GM18508 (cell line): ENCODE measurements around the gene UNC79.
"Not testable (repeated sequence)": the region's sequence is repeated elsewhere in the genome, so short reads cannot be mapped to it uniquely, and the experiment has no call there.

ENCODE experiments used
- ATAC-seq: cut with Tn5 transposase; IDR thresholded peaks from one replicate; pipeline ENCODE4 v1.9.1; 2021; ENCODE audit warnings: moderate number of reproducible peaks; ENCODE audit not compliant: insufficient read depth, unreplicated experiment

The UNC79 gene

GRCh38 chr14:93490001-93490400 is 59.3 kb downstream of the UNC79 start:
- ATAC-seq = no peak

GRCh38 chr14:93493054-93493453 is 62.3 kb downstream of the UNC79 start:
- ATAC-seq = no peak

GRCh38 chr14:93493622-93494021 is 62.9 kb downstream of the UNC79 start:
- not testable (repeated sequence) for ATAC-seq

- ATAC-seq = no peak
Observed at GRCh38 chr14:93496856-93497741, 66.4 kb downstream of the UNC79 start.

- no peak for ATAC-seq
Observed at GRCh38 chr14:93510056-93510455, 79.3 kb downstream of the UNC79 start.

GRCh38 chr14:93511001-93511400 is 80.3 kb downstream of the UNC79 start:
- ATAC-seq = no peak

GRCh38 chr14:93520053-93520607 is 89.4 kb downstream of the UNC79 start:
- no peak for ATAC-seq

GRCh38 chr14:93522221-93522620 is 91.5 kb downstream of the UNC79 start:
- ATAC-seq = no peak

- ATAC-seq = not testable (repeated sequence)
Observed at GRCh38 chr14:93525216-93525615, 94.5 kb downstream of the UNC79 start.

GRCh38 chr14:93525696-93526451 is 95.1 kb downstream of the UNC79 start:
- no peak for ATAC-seq

- no peak for ATAC-seq
Observed at GRCh38 chr14:93527203-93527607, 96.5 kb downstream of the UNC79 start.

- ATAC-seq = no peak
Observed at GRCh38 chr14:93528884-93529558, 98.3 kb downstream of the UNC79 start.

- no peak for ATAC-seq
Observed at GRCh38 chr14:93531644-93532043, 100.9 kb downstream of the UNC79 start.

GRCh38 chr14:93532541-93532940 is 101.8 kb downstream of the UNC79 start:
- ATAC-seq = no peak

GRCh38 chr14:93533437-93533836 is 102.7 kb downstream of the UNC79 start:
- ATAC-seq = peak; percentile 12

- peak; percentile 84 for ATAC-seq
Observed at GRCh38 chr14:93533842-93534241, 103.1 kb downstream of the UNC79 start.

- ATAC-seq = no peak
Observed at GRCh38 chr14:93535537-93535936, 104.8 kb downstream of the UNC79 start.

GRCh38 chr14:93536945-93537344 is 106.2 kb downstream of the UNC79 start:
- no peak for ATAC-seq

- no peak for ATAC-seq
Observed at GRCh38 chr14:93537951-93538350, 107.2 kb downstream of the UNC79 start.

GRCh38 chr14:93538413-93538812 is 107.7 kb downstream of the UNC79 start:
- ATAC-seq = no peak

GRCh38 chr14:93540235-93540634 is 109.5 kb downstream of the UNC79 start:
- no peak for ATAC-seq
